GM12878 (cell line): ENCODE data around the gene CLASP1. TPM values are rescaled to one million over a fixed set of nuclear protein-coding genes. Genes with fewer than 3 reads are reported as not detected.

ENCODE experiments used
- ATAC-seq: fragments of 200-7000 bp; cut with Tn5 transposase; 3 replicates; pipeline ENCODE4 v1.9.1; 2020; ENCODE audit warnings: mild to moderate bottlenecking, moderate library complexity
- BruUV-seq: library from RNA; stranded (reverse); fragments of 400-500 nt; replicated peaks from 2 replicates; lab custom pipeline; 2021; lab: Mats Ljungman, UMichigan
- CTCF ChIA-PET: fragments of 300-600 bp; sonication (Branson Sonifier 250); formaldehyde crosslinking; extraction: SDS; loops from one replicate; lab custom pipeline; 2021; ENCODE audit warnings: inconsistent platforms; lab: Yijun Ruan, JAX
- POLR2A ChIA-PET: fragments of 350-600 bp; formaldehyde crosslinking; extraction: SDS; loops from one replicate; lab custom pipeline; 2021; ENCODE audit warnings: inconsistent platforms; lab: Charles Lee
- RAD21 ChIA-PET: fragments of 300-600 bp; sonication (Branson Sonifier 250); formaldehyde crosslinking; loops from one replicate; lab custom pipeline; 2023; ENCODE audit warnings: antibody characterized with exemption; ENCODE audit not compliant: unreplicated experiment; lab: Charles Lee
- SMC1A ChIA-PET: fragments of 300-600 bp; sonication (Branson Sonifier 250); formaldehyde crosslinking; loops from one replicate; lab custom pipeline; 2023; ENCODE audit not compliant: unreplicated experiment, uncharacterized antibody; lab: Charles Lee
- DNase-seq: peaks from one replicate; pipeline ENCODE4 v3.0.0-alpha.2; 2011; ENCODE audit warnings: low read depth, low spot score
- FAIRE-seq: peaks from 3 replicates; lab custom pipeline; 2011; peaks lifted over from hg19 to GRCh38; lab: Jason Lieb, UNC
- H2AFZ ChIP-seq: 2 replicates; pipeline ENCODE4 v1.6.0; 2011; ENCODE audit warnings: low read depth, low read length, control low read depth; ENCODE audit not compliant: control insufficient read depth
- H3K27ac ChIP-seq: 2 replicates; pipeline ENCODE4 v1.5.1; 2011; ENCODE audit warnings: control low read depth; ENCODE audit not compliant: control insufficient read depth, insufficient read depth
- H3K27me3 ChIP-seq, 2 experiments: replicated peaks in 1 of 2; 2 replicates each; pipeline versions ENCODE4 v1.6.0 to v1.6.1; 2011; ENCODE audit warnings: low read length in 1 of 2; ENCODE audit not compliant: control insufficient read depth in 2 of 2, insufficient read depth in 2 of 2
- H3K36me3 ChIP-seq, 2 experiments: 2 replicates each; pipeline ENCODE4 v1.5.1; 2011; ENCODE audit warnings: low read length in 1 of 2; ENCODE audit not compliant: control insufficient read depth in 2 of 2, insufficient read depth in 2 of 2
- H3K4me1 ChIP-seq: 2 replicates; pipeline ENCODE4 v1.6.1; 2011; ENCODE audit warnings: mild to moderate bottlenecking, low read length, moderate library complexity, mixed read lengths; ENCODE audit not compliant: control insufficient read depth, insufficient read depth
- H3K4me2 ChIP-seq: 2 replicates; pipeline ENCODE4 v1.6.0; 2011; ENCODE audit warnings: control low read depth; ENCODE audit not compliant: control insufficient read depth, insufficient read depth
- H3K4me3 ChIP-seq: fragments of 200-600 bp; sonication (generic); 2 replicates; pipeline ENCODE4 v1.5.1; 2016
- H3K79me2 ChIP-seq: 2 replicates; pipeline ENCODE4 v1.6.0; 2011; ENCODE audit warnings: low read length; ENCODE audit not compliant: control insufficient read depth, insufficient read depth
- H3K9ac ChIP-seq: 2 replicates; pipeline ENCODE4 v1.8.0; 2011; ENCODE audit warnings: low read length, control low read depth, mixed read lengths; ENCODE audit not compliant: control insufficient read depth, insufficient read depth
- H3K9me3 ChIP-seq: replicated peaks from 3 replicates; pipeline ENCODE4 v1.5.1; 2011; ENCODE audit warnings: mild to moderate bottlenecking, low read length; ENCODE audit not compliant: control insufficient read depth, insufficient read depth
- H4K20me1 ChIP-seq: 2 replicates; pipeline ENCODE4 v1.6.0; 2011; ENCODE audit not compliant: control insufficient read depth, insufficient read depth
- BCL11A ChIP-seq: IDR thresholded peaks from 2 replicates; pipeline ENCODE4 v1.6.1; 2011; ENCODE audit warnings: low read depth, low read length
- BCL3 ChIP-seq: IDR thresholded peaks from 2 replicates; pipeline ENCODE4 v1.6.1; 2011; ENCODE audit warnings: borderline replicate concordance, low read depth, mild to moderate bottlenecking, moderate library complexity, low read length; ENCODE audit not compliant: insufficient read depth, poor library complexity, severe bottlenecking
- BHLHE40 ChIP-seq, 2 experiments: fragments of 450-650 bp in 1 of 2; IDR thresholded peaks; 2 replicates each; pipeline ENCODE4 v1.6.1; 2011 to 2017; ENCODE audit warnings: low read depth in 2 of 2, borderline replicate concordance in 1 of 2, improper control_type of control experiment in 1 of 2, low read length in 1 of 2, mild to moderate bottlenecking in 1 of 2
- CEBPB ChIP-seq, 2 experiments: fragments of 150-350 bp in 1 of 2; IDR thresholded peaks; 2 replicates each; pipeline ENCODE4 v1.6.1; 2012 to 2014; ENCODE audit warnings: low read depth in 2 of 2, low read length in 2 of 2, borderline replicate concordance in 1 of 2, inconsistent platforms in 1 of 2
- EGR1 ChIP-seq, 2 experiments: IDR thresholded peaks; 1 replicate in 1 of 2; 2 replicates in 1 of 2; pipeline ENCODE4 v1.6.1; 2011 to 2012; ENCODE audit warnings: low read depth in 2 of 2, low read length in 2 of 2, borderline replicate concordance in 1 of 2, mild to moderate bottlenecking in 1 of 2, moderate library complexity in 1 of 2
- ESRRA ChIP-seq: IDR thresholded peaks from 2 replicates; pipeline ENCODE4 v1.6.1; 2012; ENCODE audit warnings: mild to moderate bottlenecking, low read length, improper control_type of control experiment
- FOXK2 ChIP-seq: fragments of 450-650 bp; IDR thresholded peaks from 2 replicates; pipeline ENCODE4 v1.6.1; 2017; ENCODE audit warnings: mild to moderate bottlenecking, moderate library complexity
- GATAD2B ChIP-seq: fragments of 450-650 bp; conservative IDR thresholded peaks from 2 replicates; pipeline ENCODE4 v1.6.1; 2017; ENCODE audit warnings: low read depth, mild to moderate bottlenecking, moderate library complexity
- HDAC2 ChIP-seq: fragments of 200-600 bp; sonication (generic); IDR thresholded peaks from 2 replicates; pipeline ENCODE4 v1.6.1; 2017
- MYB ChIP-seq: fragments of 150-350 bp; IDR thresholded peaks from 2 replicates; pipeline ENCODE4 v1.6.1; 2014; ENCODE audit warnings: mild to moderate bottlenecking, low read depth, low read length, borderline replicate concordance
- NFXL1 ChIP-seq: fragments of 450-650 bp; IDR thresholded peaks from 2 replicates; pipeline ENCODE4 v1.6.1; 2017; ENCODE audit warnings: antibody characterized with exemption, mild to moderate bottlenecking, borderline replicate concordance
- NR2C1 ChIP-seq: fragments of 450-650 bp; IDR thresholded peaks from 2 replicates; pipeline ENCODE4 v1.6.1; 2017; ENCODE audit warnings: antibody characterized with exemption, mild to moderate bottlenecking, moderate library complexity
- NR2C2 ChIP-seq: IDR thresholded peaks from 2 replicates; pipeline ENCODE4 v1.6.1; 2011; ENCODE audit warnings: borderline replicate concordance, low read depth; ENCODE audit not compliant: control insufficient read depth, insufficient read length
- TBL1XR1 ChIP-seq: IDR thresholded peaks from 2 replicates; pipeline ENCODE4 v1.6.1; 2012; ENCODE audit warnings: low read depth, low read length, improper control_type of control experiment
- TCF12 ChIP-seq: IDR thresholded peaks from 2 replicates; pipeline ENCODE4 v1.6.1; 2011; ENCODE audit warnings: low read depth, mild to moderate bottlenecking, low read length
- TCF7 ChIP-seq: IDR thresholded peaks from 2 replicates; pipeline ENCODE4 v1.6.1; 2014; ENCODE audit warnings: antibody characterized with exemption, borderline replicate concordance
- USF2 ChIP-seq: IDR thresholded peaks from 2 replicates; pipeline ENCODE4 v1.6.1; 2011; ENCODE audit warnings: low read depth, low read length, improper control_type of control experiment, borderline replicate concordance
- ZBTB11 ChIP-seq: fragments of 450-650 bp; formaldehyde crosslinking; IDR thresholded peaks from 2 replicates; pipeline ENCODE4 v1.5.0; 2022; ENCODE audit warnings: mild to moderate bottlenecking, missing genetic modification characterization
- ZNF217 ChIP-seq: fragments of 450-650 bp; IDR thresholded peaks from 2 replicates; pipeline ENCODE4 v1.6.1; 2017; ENCODE audit warnings: antibody characterized with exemption, mild to moderate bottlenecking
- WGBS: methylation state at CpG from one replicate; pipeline ENCODE4 v1.1.6; 2016; ENCODE audit warnings: low lambda C conversion rate; ENCODE audit not compliant: insufficient replicate concordance, insufficient coverage; ENCODE audit errors: missing lambda C conversion rate; 5-methylcytosine and 5-hydroxymethylcytosine counted together
- in situ Hi-C: fragments of 300-500 bp; cut with MboI; formaldehyde crosslinking; loops from 9 replicates; pipeline ENCODE4 v1.14.3; 2018; ENCODE audit warnings: mixed read lengths
- intact Hi-C: fragments of 100-400 bp; cut with micrococcal nuclease; formaldehyde crosslinking; loops from one replicate; pipeline ENCODE4 v1.14.2; 2022; ENCODE audit not compliant: unreplicated experiment
- polyA plus RNA-seq, 11 experiments: library from polyadenylated mRNA; depleted of rRNA in 4 of 11; unstranded in 6 of 11; stranded (reverse) in 5 of 11; fragments of >200 nt; fragmentation: Nextera tagmentation in 4 of 11; fragmentation: Illumina TruSeq in 1 of 11; extraction: Ambion mirVana in 4 of 11; extraction: Trizol in 1 of 11; gene quantifications; 1 replicate in 1 of 11; 2 replicates in 10 of 11; pipeline versions ENCODE4 v1.2.1 to v1.2.3, GENCODE V29; 2011 to 2016; ENCODE audit warnings: inconsistent platforms in 2 of 11, missing spikeins in 2 of 11, low read depth in 1 of 11
- total RNA-seq, 4 experiments: library from RNA; depleted of rRNA in 3 of 4; stranded (reverse); fragments of >200 nt in 3 of 4; fragmentation: Illumina TruSeq in 1 of 4; extraction: Trizol in 1 of 4; gene quantifications; 2 replicates each; pipeline versions ENCODE4 v1.2.1 to v1.2.3, GENCODE V29; 2013 to 2021

CLASP1 gene
- total and polyA plus RNA-seq, 10 of the 15 experiments (the other 5 are each of a cell fraction or from before 2014, with no cell fraction given) = 1.4 to 62.4 (median 32.9) TPM

- H3K4me2 ChIP-seq = no peak overlapping the region
- 98% methylated on average over 3 of the region's 3 CpGs for WGBS
- H3K4me1 ChIP-seq = no peaks in the 10 kb centered on the region
- no peak overlapping the region for H3K9ac ChIP-seq
- peaks cover 2 to 24% of the 10 kb centered on the region in 2 experiments for H3K36me3 ChIP-seq
- ChIA-PET SMC1A (interaction anchor here (0.8 to 2.2 kb wide), 10 partner anchors 10 to 67 kb away, joined by 3 to 7 read pairs (median 4); no protein-coding TSS in a partner anchor), POLR2A (interaction anchor here (0.7 kb wide), 2 partner anchors 86 to 270 kb away, joined by 3 read pairs; no protein-coding TSS in a partner anchor), CTCF (interaction anchor here (1.1 to 1.8 kb wide), 4 partner anchors 9 to 57 kb away, joined by 3 to 8 read pairs (median 3); no protein-coding TSS in a partner anchor), RAD21 (no interaction called here)
- TF ChIP-seq CEBPB (IDR thresholded peaks at IDR 0.05; ENCODE audit: borderline replicate concordance in 1 of 2, low read depth in 2 of 2, low read length in 2 of 2) (no peak), FOXK2 (no peak), GATAD2B (no peak), ZNF217 (no peak), NR2C1 (no peak), TCF12 (no peak), MYB (no peak), TCF7 (no peak), BCL3 (no peak), ESRRA (no peak), NR2C2 (no peak), TBL1XR1 (no peak), USF2 (no peak), BHLHE40 (IDR thresholded peaks at IDR 0.05; ENCODE audit: borderline replicate concordance in 1 of 2, low read depth in 2 of 2, low read length in 1 of 2) (no peak), ZBTB11 (CRISPR knock-in tag) (no peak), HDAC2 (no peak), EGR1 (IDR thresholded peaks at IDR 0.05; ENCODE audit: borderline replicate concordance in 1 of 2, low read depth in 2 of 2, low read length in 2 of 2) (no peak), BCL11A (no peak), NFXL1 (no peak)
- H3K9me3 ChIP-seq = no peaks in the 10 kb centered on the region
- no peak for FAIRE-seq
- no peaks in the 10 kb centered on the region for H4K20me1 ChIP-seq
- in situ Hi-C loops = no loop called here
- no peak overlapping the region for H3K4me3 ChIP-seq
- no peak for ATAC-seq
- no peaks in the 10 kb centered on the region for H3K27me3 ChIP-seq
- H2AFZ ChIP-seq = no peak overlapping the region
- H3K79me2 ChIP-seq = no peaks in the 10 kb centered on the region
- DNase-seq = no peak
- H3K27ac ChIP-seq = no peak overlapping the region
- intact Hi-C loops = no loop called here
- BruUV-seq = no TSS peak
Observed at GRCh38 chr2:121459291-121459690, 190.0 kb downstream of the CLASP1 start.
